Measurements from ENCODE around the gene LEO1.

LEO1 gene
- total RNA-seq: 13.7 to 25.2 (median 16.1) reads per million in 3 donors

- no peaks in the 10 kb centered on the region for H3K27me3 ChIP-seq (replicated peaks; ENCODE audit: control insufficient read depth, insufficient read depth, low read length, poor library complexity, severe bottlenecking)
- H3K4me1 ChIP-seq (ENCODE audit: control insufficient read depth, insufficient read depth, low read length, poor library complexity, severe bottlenecking): no peaks in the 10 kb centered on the region
- peak; percentile 84 to 88 (median 85) for DNase-seq
- H3K27ac ChIP-seq (ENCODE audit: insufficient read depth, low read length, poor library complexity, severe bottlenecking): peak within 1 kb of the TSS; percentile 77
- H3K9me3 ChIP-seq (ENCODE audit: control insufficient read depth, low read length): no peaks in the 10 kb centered on the region
- H3K4me3 ChIP-seq (ENCODE audit: insufficient read depth, low read depth, low read length, poor library complexity, severe bottlenecking): peak within 1 kb of the TSS; percentile 94
- H3K36me3 ChIP-seq (ENCODE audit: control insufficient read depth, insufficient read depth, low read length): no peaks in the 10 kb centered on the region
Observed at GRCh38 chr15:51971375-51972133, at the start of gene LEO1. Gene LEO1 (minus strand): TSS chr15:51971778. CDS start chr15:51971745, 33 bp downstream.

- Histone ChIP-seq H3K27ac (ENCODE audit: insufficient read depth, low read length, poor library complexity, severe bottlenecking) (no peak overlapping the region), H3K27me3 (replicated peaks; ENCODE audit: control insufficient read depth, insufficient read depth, low read length, poor library complexity, severe bottlenecking) (no peaks in the 10 kb centered on the region), H3K4me1 (ENCODE audit: control insufficient read depth, insufficient read depth, low read length, poor library complexity, severe bottlenecking) (peaks cover 8% of the 10 kb centered on the region), H3K9me3 (ENCODE audit: control insufficient read depth, low read length) (no peaks in the 10 kb centered on the region), H3K36me3 (ENCODE audit: control insufficient read depth, insufficient read depth, low read length) (no peaks in the 10 kb centered on the region), H3K4me3 (ENCODE audit: insufficient read depth, low read depth, low read length, poor library complexity, severe bottlenecking) (no peak overlapping the region)
- DNase-seq: peak; percentile 44 to 51 (median 48)
Observed at GRCh38 chr15:52021128-52021671, 49.6 kb upstream of the LEO1 start.

GRCh38 chr15:52020221-52021085 lies 48.9 kb upstream of the LEO1 start:
- H3K36me3 ChIP-seq (ENCODE audit: control insufficient read depth, insufficient read depth, low read length): no peaks in the 10 kb centered on the region
- peaks cover 8% of the 10 kb centered on the region for H3K4me1 ChIP-seq (ENCODE audit: control insufficient read depth, insufficient read depth, low read length, poor library complexity, severe bottlenecking)
- H3K4me3 ChIP-seq (ENCODE audit: insufficient read depth, low read depth, low read length, poor library complexity, severe bottlenecking): peak overlapping the region; percentile 69
- DNase-seq: no peak
- peak overlapping the region; percentile 79 for H3K27ac ChIP-seq (ENCODE audit: insufficient read depth, low read length, poor library complexity, severe bottlenecking)
- no peaks in the 10 kb centered on the region for H3K9me3 ChIP-seq (ENCODE audit: control insufficient read depth, low read length)
- H3K27me3 ChIP-seq (replicated peaks; ENCODE audit: control insufficient read depth, insufficient read depth, low read length, poor library complexity, severe bottlenecking): no peaks in the 10 kb centered on the region

GRCh38 chr15:52019394-52020220 lies 48.0 kb upstream of the LEO1 start:
- DNase-seq: peak; percentile 51 to 55 (median 52)
- Histone ChIP-seq H3K36me3 (ENCODE audit: control insufficient read depth, insufficient read depth, low read length) (no peaks in the 10 kb centered on the region), H3K9me3 (ENCODE audit: control insufficient read depth, low read length) (no peaks in the 10 kb centered on the region), H3K27ac (ENCODE audit: insufficient read depth, low read length, poor library complexity, severe bottlenecking) (peak overlapping the region; percentile 84), H3K4me1 (ENCODE audit: control insufficient read depth, insufficient read depth, low read length, poor library complexity, severe bottlenecking) (peaks cover 8% of the 10 kb centered on the region), H3K4me3 (ENCODE audit: insufficient read depth, low read depth, low read length, poor library complexity, severe bottlenecking) (peak overlapping the region; percentile 69), H3K27me3 (replicated peaks; ENCODE audit: control insufficient read depth, insufficient read depth, low read length, poor library complexity, severe bottlenecking) (no peaks in the 10 kb centered on the region)

GRCh38 chr15:52018693-52019393 lies 47.3 kb upstream of the LEO1 start, which contains the start of gene MAPK6:
Gene MAPK6 (plus strand): TSS chr15:52019219. CDS start chr15:52046461, 27,242 bp downstream.
- peak; percentile 89 to 93 (median 91) for DNase-seq
- Histone ChIP-seq H3K4me3 (ENCODE audit: insufficient read depth, low read depth, low read length, poor library complexity, severe bottlenecking) (peak within 1 kb of the TSS; percentile 69), H3K27ac (ENCODE audit: insufficient read depth, low read length, poor library complexity, severe bottlenecking) (peak within 1 kb of the TSS; percentile 84), H3K27me3 (replicated peaks; ENCODE audit: control insufficient read depth, insufficient read depth, low read length, poor library complexity, severe bottlenecking) (no peaks in the 10 kb centered on the region), H3K4me1 (ENCODE audit: control insufficient read depth, insufficient read depth, low read length, poor library complexity, severe bottlenecking) (peaks cover 8% of the 10 kb centered on the region), H3K9me3 (ENCODE audit: control insufficient read depth, low read length) (no peaks in the 10 kb centered on the region), H3K36me3 (ENCODE audit: control insufficient read depth, insufficient read depth, low read length) (no peaks in the 10 kb centered on the region)

- Histone ChIP-seq H3K36me3 (ENCODE audit: control insufficient read depth, insufficient read depth, low read length) (no peaks in the 10 kb centered on the region), H3K4me1 (ENCODE audit: control insufficient read depth, insufficient read depth, low read length, poor library complexity, severe bottlenecking) (peaks cover 8% of the 10 kb centered on the region), H3K4me3 (ENCODE audit: insufficient read depth, low read depth, low read length, poor library complexity, severe bottlenecking) (peak overlapping the region; percentile 30), H3K9me3 (ENCODE audit: control insufficient read depth, low read length) (no peaks in the 10 kb centered on the region), H3K27ac (ENCODE audit: insufficient read depth, low read length, poor library complexity, severe bottlenecking) (no peak overlapping the region), H3K27me3 (replicated peaks; ENCODE audit: control insufficient read depth, insufficient read depth, low read length, poor library complexity, severe bottlenecking) (no peaks in the 10 kb centered on the region)
- no peak for DNase-seq
Observed at GRCh38 chr15:52018244-52018643, 46.7 kb upstream of the LEO1 start.

GRCh38 chr15:52016316-52016715 lies 44.7 kb upstream of the LEO1 start:
- no peak for DNase-seq
- Histone ChIP-seq H3K27ac (ENCODE audit: insufficient read depth, low read length, poor library complexity, severe bottlenecking) (no peak overlapping the region), H3K36me3 (ENCODE audit: control insufficient read depth, insufficient read depth, low read length) (no peaks in the 10 kb centered on the region), H3K4me3 (ENCODE audit: insufficient read depth, low read depth, low read length, poor library complexity, severe bottlenecking) (no peak overlapping the region), H3K27me3 (replicated peaks; ENCODE audit: control insufficient read depth, insufficient read depth, low read length, poor library complexity, severe bottlenecking) (no peaks in the 10 kb centered on the region), H3K9me3 (ENCODE audit: control insufficient read depth, low read length) (no peaks in the 10 kb centered on the region), H3K4me1 (ENCODE audit: control insufficient read depth, insufficient read depth, low read length, poor library complexity, severe bottlenecking) (peaks cover 8% of the 10 kb centered on the region)

GRCh38 chr15:52014616-52015015 lies 43.0 kb upstream of the LEO1 start:
- H3K9me3 ChIP-seq (ENCODE audit: control insufficient read depth, low read length): no peaks in the 10 kb centered on the region
- DNase-seq: no peak
- H3K4me3 ChIP-seq (ENCODE audit: insufficient read depth, low read depth, low read length, poor library complexity, severe bottlenecking): no peak overlapping the region
- H3K4me1 ChIP-seq (ENCODE audit: control insufficient read depth, insufficient read depth, low read length, poor library complexity, severe bottlenecking): peaks cover 4% of the 10 kb centered on the region
- no peaks in the 10 kb centered on the region for H3K27me3 ChIP-seq (replicated peaks; ENCODE audit: control insufficient read depth, insufficient read depth, low read length, poor library complexity, severe bottlenecking)
- no peaks in the 10 kb centered on the region for H3K36me3 ChIP-seq (ENCODE audit: control insufficient read depth, insufficient read depth, low read length)
- no peak overlapping the region for H3K27ac ChIP-seq (ENCODE audit: insufficient read depth, low read length, poor library complexity, severe bottlenecking)

All from effector memory CD4-positive, alpha-beta T cell (primary cell).